HG02588 (cell line): Measurements from ENCODE around the gene PICK1.
"Not testable (repeated sequence)": the region's sequence is repeated elsewhere in the genome, so short reads cannot be mapped to it uniquely, and the experiment has no call there.

Experiments used
- ATAC-seq: cut with Tn5 transposase; IDR thresholded peaks from one replicate; pipeline ENCODE4 v1.9.1; 2021; ENCODE audit warnings: mild to moderate bottlenecking, moderate library complexity; ENCODE audit not compliant: unreplicated experiment

Gene PICK1

GRCh38 chr22:38073150-38074130 lies 16.2 kb downstream of the PICK1 start:
- ATAC-seq: no peak

GRCh38 chr22:38074181-38075104 lies 17.2 kb downstream of the PICK1 start:
- ATAC-seq: no peak

- ATAC-seq: no peak
Measured at GRCh38 chr22:38075105-38075825, 18.1 kb downstream of the PICK1 start.

- ATAC-seq: no peak
Measured at GRCh38 chr22:38075961-38076360, 18.8 kb downstream of the PICK1 start.

GRCh38 chr22:38077096-38077495 lies 19.9 kb downstream of the PICK1 start:
- no peak for ATAC-seq

- no peak for ATAC-seq
Measured at GRCh38 chr22:38077595-38077994, 20.4 kb downstream of the PICK1 start.

GRCh38 chr22:38078046-38078840 lies 21.0 kb downstream of the PICK1 start:
- ATAC-seq: no peak

- ATAC-seq: not testable (repeated sequence)
Measured at GRCh38 chr22:38079208-38079607, 22.0 kb downstream of the PICK1 start.

- no peak for ATAC-seq
Measured at GRCh38 chr22:38079804-38080203, 22.6 kb downstream of the PICK1 start.

GRCh38 chr22:38080474-38080849 lies 23.3 kb downstream of the PICK1 start:
- ATAC-seq: no peak

- ATAC-seq: no peak
Measured at GRCh38 chr22:38080850-38081635, 23.8 kb downstream of the PICK1 start.

- ATAC-seq: no peak
Measured at GRCh38 chr22:38081636-38081940, 24.4 kb downstream of the PICK1 start.

GRCh38 chr22:38081941-38082828 lies 25.0 kb downstream of the PICK1 start:
- no peak for ATAC-seq

GRCh38 chr22:38082986-38083710 lies 25.9 kb downstream of the PICK1 start:
- ATAC-seq: no peak

GRCh38 chr22:38083931-38084631 lies 26.9 kb downstream of the PICK1 start, which contains the start of gene SLC16A8:
Gene SLC16A8 (minus strand): TSS chr22:38084184. CDS start chr22:38082873, 1,311 bp downstream.
- ATAC-seq: no peak

- ATAC-seq: no peak
Measured at GRCh38 chr22:38085056-38085455, 27.9 kb downstream of the PICK1 start.

- no peak for ATAC-seq
Measured at GRCh38 chr22:38085501-38085900, 28.3 kb downstream of the PICK1 start.
